Right lobe of liver (tissue), 6 donors: ENCODE measurements around the gene REEP6. TPM values are rescaled to one million over a fixed set of nuclear protein-coding genes. Genes with fewer than 3 reads are reported as not detected.

Experiments
- ATAC-seq, 4 donors: fragments of 200-7000 bp; cut with Tn5 transposase; one replicate each; pipeline ENCODE4 v1.9.1; 2020; ENCODE audit warnings: mild to moderate bottlenecking in 4 of 4, moderate library complexity in 4 of 4
- DNase-seq, 3 donors: peaks; one replicate each; pipeline ENCODE4 v3.0.0-alpha.2; 2020
- H3K27ac ChIP-seq, 3 donors: fragments of 200-600 bp; one replicate each; pipeline ENCODE4 v1.8.0; 2022
- H3K27me3 ChIP-seq, 2 donors: fragments of 200-600 bp; one replicate each; pipeline ENCODE4 v1.8.0; 2022
- H3K36me3 ChIP-seq, 4 donors: fragments of 200-600 bp; sonication (generic) in 1 of 4; one replicate each; pipeline versions ENCODE4 v1.5.1 to v1.8.0; 2017 to 2022; ENCODE audit warnings: control low read depth in 1 of 4
- H3K4me1 ChIP-seq, 4 donors: fragments of 200-600 bp; sonication (generic) in 1 of 4; one replicate each; pipeline versions ENCODE4 v1.5.1 to v1.8.0; 2017 to 2022; ENCODE audit warnings: control low read depth in 1 of 4
- H3K4me3 ChIP-seq, 3 donors: fragments of 200-600 bp; one replicate each; pipeline ENCODE4 v1.8.0; 2022
- H3K9me3 ChIP-seq, 4 donors: fragments of 200-600 bp; sonication (generic) in 1 of 4; one replicate each; pipeline versions ENCODE4 v1.5.1 to v1.8.0; 2017 to 2022; ENCODE audit warnings: control low read depth in 1 of 4
- POLR2A ChIP-seq: fragments of 450-650 bp; IDR thresholded peaks from one replicate; pipeline ENCODE4 v1.6.1; 2017; ENCODE audit warnings: antibody characterized with exemption, mild to moderate bottlenecking
- WGBS: methylation state at CpG from one replicate; pipeline ENCODE4 v1.1.6; 2018; ENCODE audit warnings: low coverage, low lambda C conversion rate; ENCODE audit not compliant: insufficient coverage; ENCODE audit errors: missing lambda C conversion rate; 5-methylcytosine and 5-hydroxymethylcytosine counted together
- intact Hi-C, 2 donors: fragments of 100-400 bp; cut with DNase I; formaldehyde crosslinking; loops; one replicate each; pipeline versions ENCODE4 v1.11.2 to v1.14.1; 2022
- total RNA-seq, 6 experiments: library from RNA; depleted of rRNA in 2 of 6; stranded (reverse); fragments of >200 nt in 2 of 6; fragmentation: NEBNext Ultra II Directional in 3 of 6; extraction: Animal tissue kit (Norgen Biotek cat#: 25700) in 3 of 6; gene quantifications; one replicate each; pipeline versions ENCODE4 v1.1.0 to v1.2.4, GENCODE V29; 2016 to 2023
- TF ChIP-seq, protein P1 (sequence below), 4 donors: fragments of 200-600 bp in 3 of 4; fragments of 450-650 bp in 1 of 4; IDR thresholded peaks; one replicate each; pipeline versions ENCODE4 v1.5.1 to v1.8.0; 2016 to 2022; ENCODE audit warnings: antibody characterized with exemption in 4 of 4, mild to moderate bottlenecking in 2 of 4
- donor health status: DM: no; HTN: yes; CAD: no.
- donor health status: DM: no; HTN: no; CAD: no.
- donor health status: DM: no; HTN: no; CAD: no.
- donor health status: DM: no; HTN: yes; CAD: no.
- donor health status: DM: no; HTN: yes; CAD: no.

REEP6 gene
- total RNA-seq, 6 experiments from 2014 or later = 113 to 218 (median 177) TPM

DNA sequence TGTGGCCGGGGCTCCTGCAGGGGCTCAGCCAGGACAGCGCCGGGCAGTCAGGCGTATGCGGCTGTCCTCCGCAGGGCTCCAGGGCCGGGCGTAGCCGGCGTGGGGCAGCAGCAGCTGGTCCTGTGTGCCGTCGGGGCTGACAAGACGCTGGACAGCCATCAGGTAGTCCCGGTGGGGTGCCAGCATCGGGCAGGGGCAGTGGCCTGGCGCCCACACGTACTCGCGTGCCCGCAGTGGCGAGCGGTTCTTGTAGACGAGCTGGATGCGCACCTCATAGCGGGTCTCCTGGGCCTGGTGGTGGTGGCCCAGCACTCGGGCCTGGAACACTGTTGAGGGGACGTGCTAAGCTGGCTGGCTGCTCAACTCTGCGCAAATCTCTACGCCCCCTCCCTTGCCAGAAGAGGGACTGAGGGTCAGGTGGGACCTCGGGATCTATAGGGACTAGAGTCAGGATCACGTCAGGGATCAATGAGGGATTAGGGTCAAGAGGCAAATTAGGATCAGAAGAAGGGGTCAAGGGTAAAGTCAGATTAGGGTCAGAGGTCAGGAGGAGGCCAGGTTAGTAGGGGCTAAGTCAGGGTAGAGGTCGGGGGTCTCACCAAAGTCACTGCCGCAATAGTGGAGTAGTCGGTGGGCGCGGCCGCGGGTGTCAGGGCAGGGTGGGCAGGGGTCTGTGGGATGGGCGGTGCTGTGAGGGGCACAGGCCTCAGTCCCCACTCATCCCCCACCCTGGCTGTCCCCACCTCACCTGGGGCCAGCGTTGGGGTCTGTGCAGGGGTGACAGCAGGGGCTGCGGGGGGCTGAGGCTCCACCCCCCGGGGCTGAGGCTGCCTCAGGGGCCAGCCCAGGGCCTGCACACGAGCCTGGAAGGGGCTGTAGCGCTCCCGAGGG lies 15.3 kb downstream of the REEP6 start:
- TF ChIP-seq, protein P1, sequence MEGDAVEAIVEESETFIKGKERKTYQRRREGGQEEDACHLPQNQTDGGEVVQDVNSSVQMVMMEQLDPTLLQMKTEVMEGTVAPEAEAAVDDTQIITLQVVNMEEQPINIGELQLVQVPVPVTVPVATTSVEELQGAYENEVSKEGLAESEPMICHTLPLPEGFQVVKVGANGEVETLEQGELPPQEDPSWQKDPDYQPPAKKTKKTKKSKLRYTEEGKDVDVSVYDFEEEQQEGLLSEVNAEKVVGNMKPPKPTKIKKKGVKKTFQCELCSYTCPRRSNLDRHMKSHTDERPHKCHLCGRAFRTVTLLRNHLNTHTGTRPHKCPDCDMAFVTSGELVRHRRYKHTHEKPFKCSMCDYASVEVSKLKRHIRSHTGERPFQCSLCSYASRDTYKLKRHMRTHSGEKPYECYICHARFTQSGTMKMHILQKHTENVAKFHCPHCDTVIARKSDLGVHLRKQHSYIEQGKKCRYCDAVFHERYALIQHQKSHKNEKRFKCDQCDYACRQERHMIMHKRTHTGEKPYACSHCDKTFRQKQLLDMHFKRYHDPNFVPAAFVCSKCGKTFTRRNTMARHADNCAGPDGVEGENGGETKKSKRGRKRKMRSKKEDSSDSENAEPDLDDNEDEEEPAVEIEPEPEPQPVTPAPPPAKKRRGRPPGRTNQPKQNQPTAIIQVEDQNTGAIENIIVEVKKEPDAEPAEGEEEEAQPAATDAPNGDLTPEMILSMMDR (IDR thresholded peaks at IDR 0.05) = no peak
- TF ChIP-seq POLR2A = no peak
- ATAC-seq (no peak), DNase-seq (no peak)
- WGBS = 75% methylated on average over 8 of the region's 45 CpGs
- intact Hi-C loops = loop anchor here in 1 of 2 donors (10.0 kb wide), 1 partner anchor 221 kb away; the partner anchor contains the start of gene EFNA2
- H3K27ac ChIP-seq = no peak overlapping the region
- H3K4me1 ChIP-seq = peaks cover 0 to 11% (median 5%) of the 10 kb centered on the region in 4 donors
- H3K36me3 ChIP-seq = no peaks in the 10 kb centered on the region
- H3K4me3 ChIP-seq = no peak overlapping the region
- no peaks in the 10 kb centered on the region for H3K27me3 ChIP-seq
- H3K9me3 ChIP-seq = no peaks in the 10 kb centered on the region

DNA sequence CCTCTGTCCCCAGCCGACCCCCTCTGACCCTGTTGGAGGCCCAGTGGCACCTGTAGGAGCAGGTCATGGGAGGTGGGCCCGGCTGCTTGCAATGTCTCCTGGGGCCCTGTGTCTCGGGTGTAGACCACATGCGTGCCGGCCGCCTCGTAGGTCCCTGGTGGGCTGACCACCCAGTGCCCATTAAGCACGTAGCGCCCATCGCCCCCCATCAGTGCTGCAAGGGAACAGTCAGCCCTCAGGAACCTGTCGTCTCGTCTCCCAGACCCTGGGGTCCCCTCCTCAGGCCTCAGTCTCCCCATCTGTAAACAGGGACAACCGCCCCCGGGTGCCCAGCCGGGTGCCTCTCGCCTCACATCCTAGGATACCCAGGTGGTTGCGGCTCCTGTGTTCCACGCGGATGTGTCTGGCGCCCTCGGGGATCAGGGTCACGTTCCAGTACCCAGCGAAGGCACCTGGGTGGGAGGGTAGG lies 16.2 kb downstream of the REEP6 start:
- ATAC-seq = no peak
- H3K9me3 ChIP-seq = no peaks in the 10 kb centered on the region
- no peak for TF ChIP-seq POLR2A
- TF ChIP-seq, protein P1 (IDR thresholded peaks at IDR 0.05) = no peak
- peak overlapping the region in 2 of 3 donors; percentile 47 to 57 for H3K27ac ChIP-seq
- peaks cover 0 to 4% (median 1%) of the 10 kb centered on the region in 4 donors for H3K4me1 ChIP-seq
- no peaks in the 10 kb centered on the region for H3K27me3 ChIP-seq
- H3K36me3 ChIP-seq = no peaks in the 10 kb centered on the region
- peak overlapping the region in 2 of 3 donors; percentile 45 to 50 for H3K4me3 ChIP-seq
- intact Hi-C loops = loop anchor here in 1 of 2 donors (10.0 kb wide), 1 partner anchor 222 kb away; the partner anchor contains the start of gene EFNA2
- DNase-seq = no peak
- WGBS = 62% methylated on average over 7 of the region's 23 CpGs

DNA sequence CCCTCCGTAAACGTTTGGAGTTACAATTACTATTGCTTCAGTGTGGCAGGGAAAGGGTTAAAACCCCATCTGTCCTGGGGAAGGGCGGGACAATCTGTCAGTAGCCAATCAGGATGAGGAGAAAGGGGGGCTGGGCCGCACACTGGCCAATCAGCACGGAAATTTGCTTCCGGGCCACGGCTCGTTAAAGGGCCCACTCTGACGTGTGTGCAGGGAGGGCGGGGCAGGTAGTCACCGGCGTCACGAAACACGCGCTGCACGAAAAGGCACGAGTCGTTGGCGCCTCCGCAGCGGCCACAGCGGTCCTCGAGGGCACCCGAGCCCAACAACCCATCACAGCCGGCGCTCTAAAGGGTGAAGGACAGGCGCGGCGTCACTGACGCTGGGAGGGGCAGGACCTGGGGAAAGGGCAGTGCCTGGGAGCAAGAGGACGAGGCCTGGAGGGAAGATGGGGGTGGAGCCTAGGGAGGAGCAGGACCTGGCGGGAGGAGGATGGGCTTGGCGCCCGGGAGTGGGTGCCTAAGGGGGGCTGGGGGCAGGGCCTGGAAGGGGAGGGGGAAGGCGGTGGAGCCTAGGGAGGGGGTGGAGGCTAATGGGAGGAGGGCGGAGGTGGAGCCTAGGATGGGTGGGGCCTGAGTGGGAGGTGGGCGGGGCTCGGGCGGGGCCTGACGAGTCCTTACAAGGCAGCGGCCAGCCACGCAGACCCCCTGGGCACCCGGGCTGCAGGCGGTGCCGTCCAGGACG lies 17.0 kb downstream of the REEP6 start:
- ATAC-seq = peak; percentile 83 to 91 (median 85)
- WGBS = under 1% methylated on average over 24 of the region's 46 CpGs
- no peak for TF ChIP-seq POLR2A
- H3K36me3 ChIP-seq = no peaks in the 10 kb centered on the region
- peak; percentile 88 to 90 (median 88) for DNase-seq
- H3K4me1 ChIP-seq = peaks cover 0 to 4% (median 1%) of the 10 kb centered on the region in 4 donors
- peak overlapping the region in 2 of 3 donors; percentile 47 to 57 for H3K27ac ChIP-seq
- intact Hi-C loops = loop anchor here in 1 of 2 donors (10.0 kb wide), 1 partner anchor 223 kb away; the partner anchor contains the start of gene EFNA2
- H3K4me3 ChIP-seq = peak overlapping the region; percentile 31 to 50 (median 45)
- H3K9me3 ChIP-seq = no peaks in the 10 kb centered on the region
- no peaks in the 10 kb centered on the region for H3K27me3 ChIP-seq

DNA sequence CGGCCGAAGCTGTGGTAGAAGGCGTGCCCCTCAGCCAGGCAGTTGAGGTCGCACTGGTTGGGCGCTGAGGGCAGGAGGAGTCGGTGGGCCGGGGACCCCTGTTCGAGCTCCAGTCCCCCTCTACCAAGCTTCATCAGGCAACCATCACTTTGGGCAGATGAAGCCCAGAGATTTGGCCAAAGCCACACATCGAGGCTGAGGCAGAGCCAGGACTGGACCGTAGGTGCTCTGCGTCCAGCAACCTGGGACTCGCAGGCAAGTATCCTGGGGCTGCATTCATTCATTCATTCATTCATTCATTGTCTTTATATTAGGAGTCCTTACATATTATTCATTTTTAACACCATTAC lies 17.5 kb downstream of the REEP6 start:
- Histone ChIP-seq H3K27ac (no peak overlapping the region), H3K9me3 (no peaks in the 10 kb centered on the region), H3K36me3 (no peaks in the 10 kb centered on the region), H3K4me3 (peak overlapping the region; percentile 31 to 50 (median 45)), H3K27me3 (no peaks in the 10 kb centered on the region), H3K4me1 (peaks cover 0 to 8% (median 2%) of the 10 kb centered on the region in 4 donors)
- TF ChIP-seq, protein P1 (IDR thresholded peaks at IDR 0.05) = no peak
- no peak for TF ChIP-seq POLR2A
- intact Hi-C loops = loop anchor here in 1 of 2 donors (10.0 kb wide), 1 partner anchor 224 kb away; the partner anchor contains the start of gene EFNA2
- DNase-seq = no peak
- no peak for ATAC-seq
- WGBS = 15% methylated on average over 5 of the region's 12 CpGs
